HG03575 (cell line): Measurements from ENCODE around the gene EYA2.
"Not testable (repeated sequence)": the region's sequence is repeated elsewhere in the genome, so short reads cannot be mapped to it uniquely, and the experiment has no call there.

ENCODE experiments used
- ATAC-seq: cut with Tn5 transposase; IDR thresholded peaks from one replicate; pipeline ENCODE4 v1.9.1; 2021; ENCODE audit not compliant: unreplicated experiment, insufficient number of reproducible peaks, low FRiP score; ENCODE audit errors: extremely low read depth

EYA2 gene

GRCh38 chr20:47198996-47199552 lies 304.4 kb downstream of the EYA2 start:
- no peak for ATAC-seq

GRCh38 chr20:47201074-47201730 lies 306.6 kb downstream of the EYA2 start:
- no peak for ATAC-seq

- no peak for ATAC-seq
Observed at GRCh38 chr20:47202733-47203667, 308.4 kb downstream of the EYA2 start.

GRCh38 chr20:47204008-47204849 lies 309.6 kb downstream of the EYA2 start:
- no peak for ATAC-seq

GRCh38 chr20:47204850-47205122 lies 310.1 kb downstream of the EYA2 start:
- not testable (repeated sequence) for ATAC-seq

GRCh38 chr20:47205577-47206123 lies 311.0 kb downstream of the EYA2 start:
- ATAC-seq = no peak

- not testable (repeated sequence) for ATAC-seq
Observed at GRCh38 chr20:47206552-47206951, 311.9 kb downstream of the EYA2 start.

- no peak for ATAC-seq
Observed at GRCh38 chr20:47206962-47207641, 312.5 kb downstream of the EYA2 start.

- ATAC-seq = no peak
Observed at GRCh38 chr20:47208534-47209174, 314.0 kb downstream of the EYA2 start.

GRCh38 chr20:47209982-47210381 lies 315.3 kb downstream of the EYA2 start:
- no peak for ATAC-seq

GRCh38 chr20:47210470-47210869 lies 315.8 kb downstream of the EYA2 start:
- ATAC-seq = no peak

- no peak for ATAC-seq
Observed at GRCh38 chr20:47211036-47211435, 316.4 kb downstream of the EYA2 start.

- ATAC-seq = no peak
Observed at GRCh38 chr20:47212606-47213207, 318.1 kb downstream of the EYA2 start.

- ATAC-seq = no peak
Observed at GRCh38 chr20:47213966-47214365, 319.3 kb downstream of the EYA2 start.

- ATAC-seq = no peak
Observed at GRCh38 chr20:47215653-47216397, 321.2 kb downstream of the EYA2 start.

GRCh38 chr20:47216819-47217410 lies 322.3 kb downstream of the EYA2 start:
- no peak for ATAC-seq
